OCI-LY1 (cell line): ENCODE measurements around the gene CLSTN3.

Source experiments
- H2AFZ ChIP-seq: fragments of 200-600 bp; sonication (generic), shearing (Covaris generic); 2 replicates; pipeline ENCODE4 v1.6.0; 2014; ENCODE audit warnings: antibody characterized with exemption, mild to moderate bottlenecking, low read length
- H3F3A ChIP-seq: fragments of 200-600 bp; sonication (generic), shearing (Covaris generic); 2 replicates; pipeline ENCODE4 v1.6.0; 2014; ENCODE audit warnings: mild to moderate bottlenecking, antibody characterized with exemption, low read length, moderate library complexity; ENCODE audit not compliant: insufficient read depth
- H3K27ac ChIP-seq: fragments of 200-600 bp; sonication (generic); 2 replicates; pipeline ENCODE4 v1.5.1; 2014; ENCODE audit warnings: low read length, mixed run types, mild to moderate bottlenecking, low read depth; ENCODE audit not compliant: poor library complexity, severe bottlenecking
- H3K27me3 ChIP-seq: fragments of 200-600 bp; sonication (generic); 2 replicates; pipeline ENCODE4 v1.6.0; 2014; ENCODE audit warnings: antibody characterized with exemption, mild to moderate bottlenecking, low read length, moderate library complexity; ENCODE audit not compliant: insufficient read depth
- H3K36me3 ChIP-seq: fragments of 200-600 bp; sonication (generic); 2 replicates; pipeline ENCODE4 v1.6.1; 2014; ENCODE audit warnings: mild to moderate bottlenecking, antibody characterized with exemption, low read length, moderate library complexity, mixed read lengths; ENCODE audit not compliant: insufficient read depth
- H3K4me1 ChIP-seq: fragments of 200-600 bp; sonication (generic); 2 replicates; pipeline ENCODE4 v1.5.1; 2014; ENCODE audit warnings: mild to moderate bottlenecking, low read length, moderate library complexity; ENCODE audit not compliant: insufficient read depth, severe bottlenecking
- H3K4me2 ChIP-seq: fragments of 200-600 bp; sonication (generic), shearing (Covaris generic); 2 replicates; pipeline ENCODE4 v1.6.1; 2014; ENCODE audit warnings: low read length
- H3K4me3 ChIP-seq: fragments of 200-600 bp; sonication (generic); 2 replicates; pipeline ENCODE4 v1.5.1; 2014; ENCODE audit warnings: low read length, low read depth, mild to moderate bottlenecking, mixed read lengths; ENCODE audit not compliant: poor library complexity, severe bottlenecking
- H3K79me2 ChIP-seq: fragments of 200-600 bp; shearing (Covaris generic); 2 replicates; pipeline ENCODE4 v1.6.1; 2016; ENCODE audit warnings: mixed run types, low read length, mixed read lengths; ENCODE audit not compliant: insufficient read depth
- H3K9ac ChIP-seq: fragments of 200-600 bp; sonication (generic), shearing (Covaris generic); 2 replicates; pipeline ENCODE4 v1.6.1; 2014; ENCODE audit warnings: mild to moderate bottlenecking, low read length, mixed read lengths
- H3K9me2 ChIP-seq: fragments of 200-600 bp; sonication (generic), shearing (Covaris generic); 2 replicates; pipeline ENCODE4 v1.6.1; 2014; ENCODE audit warnings: low read depth, mild to moderate bottlenecking, low read length, mixed read lengths
- H3K9me3 ChIP-seq: fragments of 200-600 bp; shearing (Covaris generic); 2 replicates; pipeline ENCODE4 v1.6.1; 2014; ENCODE audit warnings: low read length, mixed read lengths
- H4K20me1 ChIP-seq: fragments of 200-600 bp; sonication (generic), shearing (Covaris generic); 2 replicates; pipeline ENCODE4 v1.6.0; 2016; ENCODE audit warnings: mild to moderate bottlenecking, low read length; ENCODE audit not compliant: insufficient read depth
- CTCF ChIP-seq: fragments of 200-600 bp; sonication (generic), shearing (Covaris generic); IDR thresholded peaks from 2 replicates; pipeline ENCODE4 v1.5.1; 2017; ENCODE audit warnings: mild to moderate bottlenecking, antibody characterized with exemption, low read length, moderate library complexity, mixed read lengths
- EZH2 ChIP-seq: fragments of 200-600 bp; sonication (generic), shearing (Covaris generic); IDR thresholded peaks from 2 replicates; pipeline ENCODE4 v1.8.0; 2017; ENCODE audit warnings: borderline replicate concordance, mixed run types, mild to moderate bottlenecking, antibody characterized with exemption, low read length, moderate library complexity, mixed read lengths

The CLSTN3 gene

GRCh38 chr12:7142809-7143465 is 12.8 kb downstream of the CLSTN3 start:
- Histone ChIP-seq H3K4me3 (no peak overlapping the region), H3F3A (no peaks in the 10 kb centered on the region), H3K79me2 (no peaks in the 10 kb centered on the region), H3K9me3 (no peaks in the 10 kb centered on the region), H2AFZ (no peak overlapping the region), H3K9ac (no peak overlapping the region), H3K4me2 (no peak overlapping the region), H3K9me2 (no peaks in the 10 kb centered on the region), H3K4me1 (no peaks in the 10 kb centered on the region), H3K27me3 (no peaks in the 10 kb centered on the region), H4K20me1 (no peaks in the 10 kb centered on the region), H3K27ac (no peak overlapping the region), H3K36me3 (no peaks in the 10 kb centered on the region)
- TF ChIP-seq CTCF (no peak), EZH2 (no peak)

- H3F3A ChIP-seq = no peaks in the 10 kb centered on the region
- no peaks in the 10 kb centered on the region for H3K79me2 ChIP-seq
- H4K20me1 ChIP-seq = no peaks in the 10 kb centered on the region
- no peaks in the 10 kb centered on the region for H3K36me3 ChIP-seq
- no peak overlapping the region for H3K9ac ChIP-seq
- TF ChIP-seq CTCF (no peak), EZH2 (no peak)
- H3K4me1 ChIP-seq = no peaks in the 10 kb centered on the region
- no peak overlapping the region for H3K27ac ChIP-seq
- no peak overlapping the region for H3K4me3 ChIP-seq
- no peaks in the 10 kb centered on the region for H3K9me3 ChIP-seq
- no peak overlapping the region for H3K4me2 ChIP-seq
- no peak overlapping the region for H2AFZ ChIP-seq
- no peaks in the 10 kb centered on the region for H3K9me2 ChIP-seq
- no peaks in the 10 kb centered on the region for H3K27me3 ChIP-seq
Observed at GRCh38 chr12:7143564-7143963, 13.4 kb downstream of the CLSTN3 start.

- Histone ChIP-seq H3K79me2 (no peaks in the 10 kb centered on the region), H3K4me1 (no peaks in the 10 kb centered on the region), H3K27ac (no peak overlapping the region), H3K9ac (no peak overlapping the region), H3K9me3 (no peaks in the 10 kb centered on the region), H4K20me1 (no peaks in the 10 kb centered on the region), H2AFZ (no peak overlapping the region), H3K9me2 (no peaks in the 10 kb centered on the region), H3K4me2 (no peak overlapping the region), H3K36me3 (no peaks in the 10 kb centered on the region), H3K4me3 (no peak overlapping the region), H3F3A (no peaks in the 10 kb centered on the region), H3K27me3 (no peaks in the 10 kb centered on the region)
- TF ChIP-seq EZH2 = no peak
- TF ChIP-seq CTCF = peak; percentile 60; the same call in 1 of the 2 replicates
Observed at GRCh38 chr12:7144414-7145120, 14.4 kb downstream of the CLSTN3 start.
